Stimulated activated CD8-positive, alpha-beta memory T cell treated with anti-CD3 and anti-CD28 coated beads, Interleukin-2, amount 100 ng/mL, for 1 hour (primary cell): Measurements from ENCODE around the gene DISP2.

Experiments used
- DNase-seq, 2 donors: peaks; one replicate each; pipeline ENCODE4 v3.0.0-alpha.2; 2020; ENCODE audit warnings: low read depth in 2 of 2

DISP2 gene

DNA sequence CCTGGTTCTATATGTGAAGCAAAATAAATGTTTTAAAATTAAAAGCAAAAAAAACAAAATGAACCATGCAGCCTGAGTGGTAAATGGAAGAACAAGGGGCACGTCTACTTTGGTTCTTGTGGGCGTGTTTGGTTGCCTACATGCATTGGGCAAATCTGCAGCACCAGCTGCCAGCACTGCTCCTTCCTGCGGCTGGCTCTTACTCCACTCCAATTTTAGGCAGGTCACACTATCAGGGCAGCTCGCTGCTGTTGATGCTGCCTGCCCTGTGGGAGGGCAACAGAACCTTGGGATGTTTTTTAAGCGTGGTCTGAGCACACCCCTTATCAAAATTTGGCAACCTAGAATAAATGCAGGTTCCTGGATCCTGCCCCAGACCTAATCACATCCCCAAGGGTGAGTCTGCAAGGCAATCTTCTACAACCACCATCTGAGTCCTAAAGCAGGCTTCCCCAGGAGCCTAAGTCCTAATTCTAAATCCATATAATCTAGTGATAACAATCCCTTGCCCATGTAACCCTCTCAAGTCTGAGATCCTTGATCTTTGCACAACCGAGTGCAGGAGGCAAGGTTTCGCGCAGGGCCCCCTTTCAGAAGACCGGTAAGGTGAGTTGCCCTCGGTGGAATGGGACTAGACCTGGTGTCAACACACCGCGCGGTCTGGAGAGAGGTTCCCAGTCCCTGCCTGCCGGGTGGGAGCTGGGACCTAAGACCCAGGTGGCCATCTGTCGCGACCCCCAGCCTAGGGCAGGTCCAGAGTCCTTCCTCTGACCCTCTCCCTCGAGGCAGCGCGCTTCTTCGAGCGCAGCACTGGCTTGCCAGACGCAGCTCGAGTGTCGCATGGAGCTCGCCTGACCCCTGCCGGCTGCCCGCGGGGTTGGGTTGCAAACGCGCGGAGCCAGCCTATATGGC is 63.5 kb downstream of the DISP2 start:
- DNase-seq: peak; percentile 62 to 65

GRCh38 chr15:40424483-40425115 is 66.6 kb downstream of the DISP2 start:
- no peak for DNase-seq

DNA sequence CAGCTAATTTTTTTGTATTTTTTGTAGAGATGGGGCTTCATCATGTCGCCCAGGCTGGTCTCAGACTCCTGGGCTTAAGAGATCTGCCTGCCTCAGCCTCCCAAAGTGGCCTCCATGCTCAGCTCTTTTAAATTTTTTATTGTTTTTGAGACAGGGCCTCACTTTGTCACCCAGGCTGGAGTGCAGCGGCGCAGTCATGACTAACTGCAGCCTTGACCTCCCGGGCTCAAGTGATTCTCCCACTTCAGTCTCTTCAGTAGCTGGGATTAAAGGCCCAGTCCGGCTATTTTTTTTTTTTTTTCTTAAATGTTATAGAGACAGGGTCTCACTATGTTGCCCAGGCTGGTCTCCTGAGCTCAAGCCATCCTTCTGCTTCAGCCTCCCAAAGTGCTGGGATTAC is 67.7 kb downstream of the DISP2 start:
- DNase-seq: no peak

DNA sequence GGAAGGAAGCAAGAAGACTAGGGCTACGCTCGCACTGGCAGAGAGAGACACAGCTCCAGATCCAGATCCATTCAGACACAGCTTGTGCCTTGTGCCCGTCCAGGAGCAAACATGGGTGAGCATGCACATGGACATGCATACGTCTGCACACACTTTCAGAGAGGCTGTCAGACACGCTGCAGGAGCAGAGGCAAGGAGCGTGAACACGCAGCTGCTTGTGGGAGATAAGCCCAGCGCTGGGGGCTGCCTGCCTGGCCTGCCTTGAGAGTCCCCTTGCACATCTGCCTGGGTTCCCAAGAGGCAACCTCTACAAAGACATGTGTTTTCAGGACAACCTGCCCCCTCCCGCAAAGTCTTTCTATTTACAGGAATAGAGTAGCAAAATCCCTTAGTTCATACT is 69.2 kb downstream of the DISP2 start:
- DNase-seq: no peak

GRCh38 chr15:40428185-40428584 is 70.2 kb downstream of the DISP2 start:
- DNase-seq: no peak
